DOHH2 (cell line): ENCODE results near the gene RNASE13.

Experiments
- H3F3A ChIP-seq: fragments of 200-600 bp; sonication (generic), shearing (Covaris generic); 2 replicates; pipeline ENCODE4 v1.6.0; 2016; ENCODE audit warnings: antibody characterized with exemption, mild to moderate bottlenecking; ENCODE audit not compliant: control insufficient read depth, insufficient read depth
- H3K27ac ChIP-seq: fragments of 200-600 bp; sonication (generic); 2 replicates; pipeline ENCODE4 v1.5.1; 2014; ENCODE audit warnings: low read depth, mild to moderate bottlenecking, low read length, moderate library complexity
- H3K27me3 ChIP-seq: fragments of 200-600 bp; sonication (generic); 2 replicates; pipeline ENCODE4 v1.6.1; 2014; ENCODE audit warnings: mild to moderate bottlenecking, low read length, mixed read lengths; ENCODE audit not compliant: control insufficient read depth
- H3K36me3 ChIP-seq: fragments of 200-600 bp; sonication (generic); 2 replicates; pipeline ENCODE4 v1.6.1; 2014; ENCODE audit warnings: mild to moderate bottlenecking, low read length, moderate library complexity, mixed read lengths; ENCODE audit not compliant: control insufficient read depth
- H3K4me1 ChIP-seq: fragments of 200-600 bp; sonication (generic); 2 replicates; pipeline ENCODE4 v1.6.1; 2014; ENCODE audit warnings: mild to moderate bottlenecking, low read length, mixed read lengths; ENCODE audit not compliant: control insufficient read depth
- H3K4me2 ChIP-seq: fragments of 200-600 bp; sonication (generic); 2 replicates; pipeline ENCODE4 v1.6.0; 2014; ENCODE audit warnings: mild to moderate bottlenecking, low read length, moderate library complexity
- H3K4me3 ChIP-seq: fragments of 200-600 bp; sonication (generic); 2 replicates; pipeline ENCODE4 v1.5.1; 2014; ENCODE audit warnings: mild to moderate bottlenecking, low read length, mixed read lengths
- H3K79me2 ChIP-seq: fragments of 200-600 bp; sonication (generic); 2 replicates; pipeline ENCODE4 v1.6.1; 2014; ENCODE audit warnings: mild to moderate bottlenecking, low read length, mixed read lengths; ENCODE audit not compliant: control insufficient read depth
- H3K9me2 ChIP-seq: fragments of 200-600 bp; sonication (generic); replicated peaks from 2 replicates; pipeline ENCODE4 v1.6.1; 2014; ENCODE audit warnings: mild to moderate bottlenecking, low read length, mixed read lengths; ENCODE audit not compliant: control insufficient read depth
- H3K9me3 ChIP-seq: fragments of 200-600 bp; sonication (generic); 2 replicates; pipeline ENCODE4 v1.6.1; 2014; ENCODE audit warnings: antibody characterized with exemption, low read length, mixed read lengths; ENCODE audit not compliant: control insufficient read depth, insufficient read depth
- H4K20me1 ChIP-seq: fragments of 200-600 bp; sonication (generic); 2 replicates; pipeline ENCODE4 v1.6.0; 2014; ENCODE audit warnings: low read depth, mild to moderate bottlenecking, antibody characterized with exemption, low read length, moderate library complexity; ENCODE audit not compliant: control insufficient read depth, insufficient read depth
- EZH2phosphoT487 ChIP-seq: fragments of 200-600 bp; sonication (generic); IDR thresholded peaks from 2 replicates; pipeline ENCODE4 v1.6.1; 2017; ENCODE audit warnings: borderline replicate concordance, mild to moderate bottlenecking, antibody characterized with exemption, low read length, moderate library complexity, mixed read lengths
- TF ChIP-seq, protein P1 (sequence below): fragments of 200-600 bp; sonication (generic); IDR thresholded peaks from one replicate; pipeline ENCODE4 v1.5.1; 2014; ENCODE audit warnings: antibody characterized with exemption, mild to moderate bottlenecking, low read depth, low read length; ENCODE audit not compliant: poor library complexity, severe bottlenecking

The RNASE13 gene

DNA sequence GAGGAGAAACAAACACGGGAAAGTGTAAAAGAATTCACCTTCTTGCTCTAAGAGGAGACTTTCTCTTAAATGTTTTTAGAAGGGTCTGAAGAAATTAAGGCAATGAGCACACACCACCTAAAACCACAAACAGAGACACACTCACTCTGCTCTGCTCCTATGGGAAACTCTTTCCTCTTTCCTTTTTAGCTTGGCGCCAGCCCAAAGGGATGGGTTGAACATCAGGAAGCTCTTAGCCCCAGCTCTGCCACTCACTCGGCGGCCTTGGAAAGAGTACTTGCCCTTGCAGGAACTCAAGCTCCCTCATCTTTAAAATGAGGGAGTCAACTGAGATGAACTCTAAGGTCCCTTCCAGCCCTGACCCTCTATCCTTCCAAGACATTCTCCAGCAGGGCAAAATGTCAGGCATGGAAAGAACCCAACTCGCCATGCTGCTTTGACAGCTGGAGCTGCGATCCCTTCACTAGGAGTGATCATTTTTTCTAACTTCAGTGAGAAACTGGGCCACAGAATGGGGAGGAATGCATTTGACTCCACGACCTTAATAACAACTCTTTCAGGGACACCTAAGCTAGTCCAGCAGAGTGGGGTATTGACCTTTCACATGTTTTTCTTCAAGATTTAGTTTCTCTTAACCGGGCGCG lies 22.0 kb upstream of the RNASE13 start:
- H3K9me2 ChIP-seq: no peaks in the 10 kb centered on the region
- H3K36me3 ChIP-seq: no peaks in the 10 kb centered on the region
- H3K79me2 ChIP-seq: no peaks in the 10 kb centered on the region
- H3F3A ChIP-seq: no peaks in the 10 kb centered on the region
- no peaks in the 10 kb centered on the region for H3K4me1 ChIP-seq
- no peaks in the 10 kb centered on the region for H3K9me3 ChIP-seq
- TF ChIP-seq, protein P1, sequence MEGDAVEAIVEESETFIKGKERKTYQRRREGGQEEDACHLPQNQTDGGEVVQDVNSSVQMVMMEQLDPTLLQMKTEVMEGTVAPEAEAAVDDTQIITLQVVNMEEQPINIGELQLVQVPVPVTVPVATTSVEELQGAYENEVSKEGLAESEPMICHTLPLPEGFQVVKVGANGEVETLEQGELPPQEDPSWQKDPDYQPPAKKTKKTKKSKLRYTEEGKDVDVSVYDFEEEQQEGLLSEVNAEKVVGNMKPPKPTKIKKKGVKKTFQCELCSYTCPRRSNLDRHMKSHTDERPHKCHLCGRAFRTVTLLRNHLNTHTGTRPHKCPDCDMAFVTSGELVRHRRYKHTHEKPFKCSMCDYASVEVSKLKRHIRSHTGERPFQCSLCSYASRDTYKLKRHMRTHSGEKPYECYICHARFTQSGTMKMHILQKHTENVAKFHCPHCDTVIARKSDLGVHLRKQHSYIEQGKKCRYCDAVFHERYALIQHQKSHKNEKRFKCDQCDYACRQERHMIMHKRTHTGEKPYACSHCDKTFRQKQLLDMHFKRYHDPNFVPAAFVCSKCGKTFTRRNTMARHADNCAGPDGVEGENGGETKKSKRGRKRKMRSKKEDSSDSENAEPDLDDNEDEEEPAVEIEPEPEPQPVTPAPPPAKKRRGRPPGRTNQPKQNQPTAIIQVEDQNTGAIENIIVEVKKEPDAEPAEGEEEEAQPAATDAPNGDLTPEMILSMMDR: no peak
- no peak for TF ChIP-seq EZH2phosphoT487
- H3K4me2 ChIP-seq: no peak overlapping the region
- H4K20me1 ChIP-seq: no peaks in the 10 kb centered on the region
- H3K27me3 ChIP-seq: peaks cover 27% of the 10 kb centered on the region
- H3K27ac ChIP-seq: no peak overlapping the region
- H3K4me3 ChIP-seq: no peak overlapping the region

DNA sequence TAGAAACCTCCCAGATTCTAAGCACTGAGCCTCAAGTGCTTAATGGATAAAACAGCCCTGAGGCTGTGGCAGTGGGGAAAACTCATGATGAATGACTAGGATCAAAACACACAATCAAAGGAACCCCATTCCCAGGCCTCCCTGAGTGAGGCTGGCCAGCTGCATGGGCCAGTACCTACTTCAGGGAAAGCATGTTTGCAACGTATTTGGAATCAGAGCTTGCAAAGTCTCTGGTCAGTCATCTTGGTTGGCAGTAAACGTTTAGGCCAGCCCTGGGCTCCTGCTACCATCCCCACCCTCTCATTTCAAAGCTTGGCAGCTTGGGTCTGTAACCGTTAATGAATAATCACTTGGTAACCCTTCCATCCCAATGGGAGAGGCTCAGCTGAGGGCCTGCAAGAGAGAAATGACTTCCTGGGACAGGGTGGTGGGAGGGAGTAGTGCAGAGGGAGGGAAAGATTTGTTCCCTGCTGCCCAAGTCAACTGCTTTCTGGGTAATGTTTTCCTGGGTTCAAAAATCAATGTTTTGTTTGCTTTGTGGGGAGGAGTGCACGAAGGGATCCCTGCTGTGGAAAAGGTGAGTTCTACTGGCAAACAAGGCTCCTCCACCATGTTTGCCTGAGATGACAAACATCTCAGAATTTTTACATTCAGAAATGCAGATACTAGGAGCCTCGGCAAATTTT lies 21.0 kb upstream of the RNASE13 start:
- no peaks in the 10 kb centered on the region for H4K20me1 ChIP-seq
- no peaks in the 10 kb centered on the region for H3K9me3 ChIP-seq
- H3K4me3 ChIP-seq: no peak overlapping the region
- H3K27ac ChIP-seq: no peak overlapping the region
- H3K36me3 ChIP-seq: no peaks in the 10 kb centered on the region
- H3K79me2 ChIP-seq: no peaks in the 10 kb centered on the region
- no peaks in the 10 kb centered on the region for H3F3A ChIP-seq
- H3K9me2 ChIP-seq: no peaks in the 10 kb centered on the region
- H3K4me2 ChIP-seq: no peak overlapping the region
- no peak for TF ChIP-seq EZH2phosphoT487
- TF ChIP-seq, protein P1: no peak
- H3K4me1 ChIP-seq: no peaks in the 10 kb centered on the region
- H3K27me3 ChIP-seq: peaks cover 17% of the 10 kb centered on the region

DNA sequence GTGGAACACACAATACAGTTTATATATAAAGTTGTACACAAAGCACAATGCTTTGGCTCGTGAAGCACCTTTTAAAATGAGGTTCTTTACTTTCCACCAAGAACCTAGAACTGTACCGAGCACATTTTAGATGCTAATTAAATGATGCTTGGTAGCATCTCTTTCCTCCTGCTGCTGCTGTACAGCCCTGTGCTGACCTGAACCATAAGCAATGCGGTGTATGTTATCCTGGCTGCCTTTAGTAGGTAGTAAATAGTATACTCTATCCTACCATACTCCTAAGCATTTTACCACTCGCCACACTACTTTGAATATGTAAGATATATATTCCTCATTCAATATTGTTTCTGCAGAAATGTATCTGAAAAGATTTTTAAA lies 20.1 kb upstream of the RNASE13 start:
- no peak overlapping the region for H3K4me2 ChIP-seq
- H3K9me2 ChIP-seq: no peaks in the 10 kb centered on the region
- H4K20me1 ChIP-seq: no peaks in the 10 kb centered on the region
- no peaks in the 10 kb centered on the region for H3F3A ChIP-seq
- H3K27me3 ChIP-seq: peaks cover 15% of the 10 kb centered on the region; the same call in 1 of the 2 replicates
- H3K36me3 ChIP-seq: no peaks in the 10 kb centered on the region
- H3K9me3 ChIP-seq: no peaks in the 10 kb centered on the region
- no peak for TF ChIP-seq EZH2phosphoT487
- TF ChIP-seq, protein P1: no peak
- H3K27ac ChIP-seq: no peak overlapping the region
- H3K4me3 ChIP-seq: no peak overlapping the region
- no peaks in the 10 kb centered on the region for H3K4me1 ChIP-seq
- H3K79me2 ChIP-seq: no peaks in the 10 kb centered on the region
